Neural cell (in vitro differentiated cells): ENCODE data around the gene ARHGAP5. TPM values are rescaled to one million over a fixed set of nuclear protein-coding genes. Genes with fewer than 3 reads are reported as not detected.
A peak's percentile ranks its signal among the peaks of the same experiment; 100 is the strongest.

Source experiments
- H2AFZ ChIP-seq: fragments of 200-600, 300-800 bp; sonication (generic), shearing (Covaris generic); 2 replicates; pipeline ENCODE4 v1.6.0; 2014; ENCODE audit warnings: low read depth, mild to moderate bottlenecking, antibody characterized with exemption, low read length, moderate library complexity
- H3F3A ChIP-seq: fragments of 200-600 bp; shearing (Covaris generic); 2 replicates; pipeline ENCODE4 v1.6.1; 2016; ENCODE audit warnings: mild to moderate bottlenecking, moderate library complexity, mixed read lengths, antibody characterized with exemption, low read length; ENCODE audit not compliant: insufficient read depth, poor library complexity, severe bottlenecking
- H3K27ac ChIP-seq: fragments of 200-600, 300-800 bp; sonication (generic), shearing (Covaris generic); 2 replicates; pipeline ENCODE4 v1.5.1; 2014; ENCODE audit warnings: mild to moderate bottlenecking, low read length, moderate library complexity
- H3K27me3 ChIP-seq: fragments of 300-800, 200-600 bp; sonication (generic), shearing (Covaris generic); 2 replicates; pipeline ENCODE4 v1.6.0; 2014; ENCODE audit warnings: mild to moderate bottlenecking, low read depth, low read length, moderate library complexity; ENCODE audit not compliant: insufficient read depth
- H3K36me3 ChIP-seq: fragments of 300-800, 200-600 bp; sonication (generic), shearing (Covaris generic); 2 replicates; pipeline ENCODE4 v1.5.1; 2014; ENCODE audit warnings: mild to moderate bottlenecking, antibody characterized with exemption, low read length, moderate library complexity; ENCODE audit not compliant: insufficient read depth
- H3K4me2 ChIP-seq: fragments of 300-800, 200-600 bp; sonication (generic), shearing (Covaris generic); 2 replicates; pipeline ENCODE4 v1.6.0; 2014; ENCODE audit warnings: mild to moderate bottlenecking, low read length
- H3K4me3 ChIP-seq: fragments of 300-800, 200-600 bp; sonication (generic), shearing (Covaris generic); 2 replicates; pipeline ENCODE4 v1.5.1; 2014; ENCODE audit warnings: mild to moderate bottlenecking, low read length, moderate library complexity
- H3K79me2 ChIP-seq: fragments of 200-600 bp; shearing (Covaris generic); replicated peaks from 2 replicates; pipeline ENCODE4 v1.6.0; 2014; ENCODE audit warnings: mild to moderate bottlenecking, low read length, moderate library complexity; ENCODE audit not compliant: insufficient read depth
- H3K9ac ChIP-seq: fragments of 300-800, 200-600 bp; sonication (generic), shearing (Covaris generic); 2 replicates; pipeline ENCODE4 v1.6.1; 2016; ENCODE audit warnings: mild to moderate bottlenecking, low read length, mixed read lengths
- H3K9me2 ChIP-seq: fragments of 200-600 bp; shearing (Covaris generic); 2 replicates; pipeline ENCODE4 v1.6.1; 2016; ENCODE audit warnings: mild to moderate bottlenecking, low read length, mixed read lengths; ENCODE audit not compliant: insufficient read depth
- H3K9me3 ChIP-seq: fragments of 200-600, 300-800 bp; sonication (generic), shearing (Covaris generic); 2 replicates; pipeline ENCODE4 v1.6.1; 2016; ENCODE audit warnings: mild to moderate bottlenecking, mixed run types, low read length, moderate library complexity, mixed read lengths
- H4K20me1 ChIP-seq: fragments of 200-600 bp; shearing (Covaris generic); 2 replicates; pipeline ENCODE4 v1.6.1; 2016; ENCODE audit warnings: mild to moderate bottlenecking, mixed run types; ENCODE audit not compliant: insufficient read depth
- CTCF ChIP-seq: fragments of 450-650 bp; IDR thresholded peaks from 2 replicates; pipeline ENCODE4 v1.5.1; 2014; ENCODE audit warnings: antibody characterized with exemption, mild to moderate bottlenecking, moderate library complexity; ENCODE audit not compliant: poor library complexity, severe bottlenecking
- EP300 ChIP-seq: fragments of 450-650 bp; conservative IDR thresholded peaks from 2 replicates; pipeline ENCODE4 v1.6.1; 2014; ENCODE audit warnings: antibody characterized with exemption, mild to moderate bottlenecking, moderate library complexity; ENCODE audit not compliant: poor library complexity, severe bottlenecking
- EZH2 ChIP-seq: fragments of 200-600, 300-800 bp; shearing (Covaris generic), sonication (generic); IDR thresholded peaks from 2 replicates; pipeline ENCODE4 v1.6.1; 2014; ENCODE audit warnings: antibody characterized with exemption, low read length, borderline replicate concordance, mild to moderate bottlenecking; ENCODE audit not compliant: insufficient read depth, poor library complexity, severe bottlenecking
- MXI1 ChIP-seq: fragments of 450-650 bp; conservative IDR thresholded peaks from 2 replicates; pipeline ENCODE4 v1.6.1; 2014; ENCODE audit warnings: antibody characterized with exemption, mild to moderate bottlenecking; ENCODE audit not compliant: poor library complexity, severe bottlenecking
- POLR2AphosphoS5 ChIP-seq: IDR thresholded peaks from 2 replicates; pipeline ENCODE4 v1.6.1; 2012
- RAD21 ChIP-seq: fragments of 450-650 bp; conservative IDR thresholded peaks from 2 replicates; pipeline ENCODE4 v1.6.1; 2014; ENCODE audit warnings: antibody characterized with exemption, mild to moderate bottlenecking, moderate library complexity
- REST ChIP-seq: IDR thresholded peaks from 2 replicates; pipeline ENCODE4 v1.6.1; 2012; ENCODE audit warnings: borderline replicate concordance
- SMC3 ChIP-seq: fragments of 450-650 bp; conservative IDR thresholded peaks from 2 replicates; pipeline ENCODE4 v1.6.1; 2014; ENCODE audit warnings: antibody characterized with exemption, mild to moderate bottlenecking, moderate library complexity; ENCODE audit not compliant: poor library complexity
- TAF1 ChIP-seq: IDR thresholded peaks from 2 replicates; pipeline ENCODE4 v1.6.1; 2012; ENCODE audit warnings: low read depth
- polyA plus RNA-seq: library from polyadenylated mRNA; depleted of rRNA; stranded (reverse); fragments of >200 nt; gene quantifications from 2 replicates; pipeline ENCODE4 v1.2.3, GENCODE V29; 2014

Gene ARHGAP5
- polyA plus RNA-seq, 1 donor from 2014 or later, result 32.2 TPM

- H3K79me2 ChIP-seq, result peaks cover 25% of the 10 kb centered on the region
- peaks cover 10% of the 10 kb centered on the region for H4K20me1 ChIP-seq
- H3K9me3 ChIP-seq, result no peaks in the 10 kb centered on the region
- peak overlapping the region; percentile 77 for H3K4me2 ChIP-seq
- no peaks in the 10 kb centered on the region for H3K9me2 ChIP-seq
- peak overlapping the region; percentile 80 for H3K9ac ChIP-seq
- peak overlapping the region; percentile 79 for H3K4me3 ChIP-seq
- peaks cover 3% of the 10 kb centered on the region for H3F3A ChIP-seq
- no peak for TF ChIP-seq RAD21
- TF ChIP-seq SMC3, result no peak
- TF ChIP-seq EZH2, result no peak
- TF ChIP-seq POLR2AphosphoS5, result no peak
- H3K36me3 ChIP-seq, result no peaks in the 10 kb centered on the region
- peak overlapping the region; percentile 93 for H3K27ac ChIP-seq
- no peaks in the 10 kb centered on the region for H3K27me3 ChIP-seq
- peak overlapping the region; percentile 90 for H2AFZ ChIP-seq
Observed at GRCh38 chr14:32075672-32076277, 1.3 kb upstream of the ARHGAP5 start.

- peak overlapping the region; percentile 84 for H3K9ac ChIP-seq
- H3K27ac ChIP-seq, result peak overlapping the region; percentile 93
- H3K4me3 ChIP-seq, result peak overlapping the region; percentile 89
- no peaks in the 10 kb centered on the region for H3K9me3 ChIP-seq
- H3K9me2 ChIP-seq, result no peaks in the 10 kb centered on the region
- peaks cover 32% of the 10 kb centered on the region for H3K79me2 ChIP-seq
- H3K27me3 ChIP-seq, result no peaks in the 10 kb centered on the region
- H3K36me3 ChIP-seq, result no peaks in the 10 kb centered on the region
- H2AFZ ChIP-seq, result peak overlapping the region; percentile 90
- peaks cover 3% of the 10 kb centered on the region for H3F3A ChIP-seq
- peak; percentile 71 for TF ChIP-seq SMC3
- TF ChIP-seq POLR2AphosphoS5, result peak; percentile 78
- TF ChIP-seq EZH2, result no peak
- TF ChIP-seq REST, result peak; percentile 92
- peak; percentile 93 for TF ChIP-seq TAF1
- no peak for TF ChIP-seq CTCF
- peak; percentile 60 for TF ChIP-seq RAD21
- TF ChIP-seq MXI1, result peak; percentile 92
- peak; percentile 54 for TF ChIP-seq EP300
- peak overlapping the region; percentile 77 for H3K4me2 ChIP-seq
- H4K20me1 ChIP-seq, result peaks cover 10% of the 10 kb centered on the region
Observed at GRCh38 chr14:32076278-32077080, 625 bp upstream of the ARHGAP5 start.
